Vagina (tissue), 2 donors: Measurements from ENCODE around the gene ANKS4B. TPM values are rescaled to one million over a fixed set of nuclear protein-coding genes. Genes with fewer than 3 reads are reported as not detected.
A peak's percentile ranks its signal among the peaks of the same experiment; 100 is the strongest.

Experiments
- DNase-seq, 2 donors: peaks; one replicate each; pipeline ENCODE4 v3.0.0-alpha.2; 2017; ENCODE audit errors: extremely low spot score in 2 of 2
- H3K27ac ChIP-seq: fragments of 200-600 bp; sonication (generic); one replicate; pipeline ENCODE4 v1.5.1; 2019
- H3K27me3 ChIP-seq: fragments of 200-600 bp; sonication (generic); one replicate; pipeline ENCODE4 v1.5.1; 2019
- H3K36me3 ChIP-seq, 2 donors: fragments of 200-600 bp; sonication (generic); one replicate each; pipeline ENCODE4 v1.5.1; 2017 to 2019
- H3K4me1 ChIP-seq: fragments of 200-600 bp; sonication (generic); one replicate; pipeline ENCODE4 v1.5.1; 2019
- H3K4me3 ChIP-seq, 2 donors: fragments of 200-600 bp; sonication (generic); 1 replicate in 1 of 2; 2 replicates in 1 of 2; pipeline ENCODE4 v1.5.1; 2016 to 2019
- H3K9me3 ChIP-seq: fragments of 200-600 bp; sonication (generic); one replicate; pipeline ENCODE4 v1.5.1; 2019
- POLR2A ChIP-seq, 2 donors: fragments of 450-650 bp; IDR thresholded peaks; one replicate each; pipeline ENCODE4 v1.6.1; 2017; ENCODE audit warnings: antibody characterized with exemption in 2 of 2, mild to moderate bottlenecking in 2 of 2, moderate library complexity in 2 of 2
- POLR2AphosphoS5 ChIP-seq, 2 donors: sonication (generic); formaldehyde crosslinking; IDR thresholded peaks; one replicate each; pipeline ENCODE4 v1.9.0; 2017; ENCODE audit warnings: antibody characterized with exemption in 2 of 2, mild to moderate bottlenecking in 2 of 2, low read depth in 1 of 2; ENCODE audit not compliant: insufficient read depth in 1 of 2
- intact Hi-C: fragments of 100-400 bp; cut with DNase I; formaldehyde crosslinking; loops from one replicate; pipeline ENCODE4 v1.15.1; 2023
- total RNA-seq: library from RNA; depleted of rRNA; stranded (reverse); fragments of >200 nt; gene quantifications from one replicate; pipeline ENCODE4 v1.2.3, GENCODE V29; 2016
- TF ChIP-seq, protein P1 (sequence below), 3 experiments: fragments of 450-650 bp in 2 of 3; fragments of 200-600 bp in 1 of 3; sonication (generic) in 1 of 3; IDR thresholded peaks; one replicate each; pipeline ENCODE4 v1.5.1; 2017 to 2019; ENCODE audit warnings: antibody characterized with exemption in 3 of 3, mild to moderate bottlenecking in 2 of 3, moderate library complexity in 2 of 3

ANKS4B gene
- total RNA-seq, 1 donor from 2014 or later: not detected

DNA sequence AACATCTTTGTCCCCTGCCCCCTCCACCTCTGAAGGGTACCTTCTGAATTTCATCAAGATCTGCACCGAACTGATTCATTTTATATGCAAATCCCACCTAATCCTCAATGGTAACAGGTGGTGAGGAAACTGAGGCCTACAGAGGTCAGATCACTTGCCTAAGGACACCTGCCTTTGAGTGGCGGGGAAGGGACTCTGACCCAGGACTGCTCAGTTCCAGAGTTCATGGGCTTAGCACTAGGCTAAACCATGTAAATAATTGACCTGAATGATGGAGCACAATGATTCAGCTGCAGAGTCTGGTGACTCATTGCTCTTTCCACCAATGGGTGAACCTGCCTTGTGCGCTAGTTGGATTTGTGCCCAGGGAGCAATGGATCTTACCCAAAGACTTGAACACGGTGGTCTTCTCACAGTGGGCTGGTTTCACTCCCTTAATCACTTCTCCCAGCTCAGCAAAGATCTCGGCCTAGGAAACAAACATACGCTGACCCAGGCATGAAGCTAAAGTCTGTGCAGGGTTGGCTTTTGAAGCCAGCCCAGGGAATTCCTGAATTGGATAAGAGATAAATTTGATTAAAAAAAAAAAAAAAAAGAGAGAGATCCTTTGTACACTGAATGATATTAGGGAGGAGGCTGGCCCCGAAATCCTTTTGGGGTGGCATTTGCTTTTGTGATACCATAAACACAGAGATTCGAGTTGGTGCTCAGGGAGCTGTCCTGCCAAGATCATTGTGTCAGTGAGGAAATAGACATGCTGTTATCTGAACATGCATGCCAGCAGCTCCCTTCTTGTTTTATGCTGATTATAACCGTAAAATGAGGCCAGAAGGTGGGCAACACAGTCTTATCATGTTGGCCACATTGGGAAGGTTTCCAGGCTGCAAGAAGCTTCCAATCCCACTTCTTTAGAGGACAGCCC is 27.6 kb downstream of the ANKS4B start:
- Histone ChIP-seq H3K27me3 (no peaks in the 10 kb centered on the region), H3K36me3 (no peaks in the 10 kb centered on the region), H3K27ac (no peak overlapping the region), H3K4me1 (peaks cover 18% of the 10 kb centered on the region), H3K9me3 (no peaks in the 10 kb centered on the region), H3K4me3 (no peak overlapping the region)
- intact Hi-C loops: no loop called here
- TF ChIP-seq, protein P1, sequence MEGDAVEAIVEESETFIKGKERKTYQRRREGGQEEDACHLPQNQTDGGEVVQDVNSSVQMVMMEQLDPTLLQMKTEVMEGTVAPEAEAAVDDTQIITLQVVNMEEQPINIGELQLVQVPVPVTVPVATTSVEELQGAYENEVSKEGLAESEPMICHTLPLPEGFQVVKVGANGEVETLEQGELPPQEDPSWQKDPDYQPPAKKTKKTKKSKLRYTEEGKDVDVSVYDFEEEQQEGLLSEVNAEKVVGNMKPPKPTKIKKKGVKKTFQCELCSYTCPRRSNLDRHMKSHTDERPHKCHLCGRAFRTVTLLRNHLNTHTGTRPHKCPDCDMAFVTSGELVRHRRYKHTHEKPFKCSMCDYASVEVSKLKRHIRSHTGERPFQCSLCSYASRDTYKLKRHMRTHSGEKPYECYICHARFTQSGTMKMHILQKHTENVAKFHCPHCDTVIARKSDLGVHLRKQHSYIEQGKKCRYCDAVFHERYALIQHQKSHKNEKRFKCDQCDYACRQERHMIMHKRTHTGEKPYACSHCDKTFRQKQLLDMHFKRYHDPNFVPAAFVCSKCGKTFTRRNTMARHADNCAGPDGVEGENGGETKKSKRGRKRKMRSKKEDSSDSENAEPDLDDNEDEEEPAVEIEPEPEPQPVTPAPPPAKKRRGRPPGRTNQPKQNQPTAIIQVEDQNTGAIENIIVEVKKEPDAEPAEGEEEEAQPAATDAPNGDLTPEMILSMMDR (IDR thresholded peaks at IDR 0.05): no peak
- no peak for TF ChIP-seq POLR2AphosphoS5 (IDR thresholded peaks at IDR 0.05; ENCODE audit: insufficient read depth in 1 of 2, low read depth in 1 of 2)
- no peak for TF ChIP-seq POLR2A (IDR thresholded peaks at IDR 0.05)
- no peak for DNase-seq

DNA sequence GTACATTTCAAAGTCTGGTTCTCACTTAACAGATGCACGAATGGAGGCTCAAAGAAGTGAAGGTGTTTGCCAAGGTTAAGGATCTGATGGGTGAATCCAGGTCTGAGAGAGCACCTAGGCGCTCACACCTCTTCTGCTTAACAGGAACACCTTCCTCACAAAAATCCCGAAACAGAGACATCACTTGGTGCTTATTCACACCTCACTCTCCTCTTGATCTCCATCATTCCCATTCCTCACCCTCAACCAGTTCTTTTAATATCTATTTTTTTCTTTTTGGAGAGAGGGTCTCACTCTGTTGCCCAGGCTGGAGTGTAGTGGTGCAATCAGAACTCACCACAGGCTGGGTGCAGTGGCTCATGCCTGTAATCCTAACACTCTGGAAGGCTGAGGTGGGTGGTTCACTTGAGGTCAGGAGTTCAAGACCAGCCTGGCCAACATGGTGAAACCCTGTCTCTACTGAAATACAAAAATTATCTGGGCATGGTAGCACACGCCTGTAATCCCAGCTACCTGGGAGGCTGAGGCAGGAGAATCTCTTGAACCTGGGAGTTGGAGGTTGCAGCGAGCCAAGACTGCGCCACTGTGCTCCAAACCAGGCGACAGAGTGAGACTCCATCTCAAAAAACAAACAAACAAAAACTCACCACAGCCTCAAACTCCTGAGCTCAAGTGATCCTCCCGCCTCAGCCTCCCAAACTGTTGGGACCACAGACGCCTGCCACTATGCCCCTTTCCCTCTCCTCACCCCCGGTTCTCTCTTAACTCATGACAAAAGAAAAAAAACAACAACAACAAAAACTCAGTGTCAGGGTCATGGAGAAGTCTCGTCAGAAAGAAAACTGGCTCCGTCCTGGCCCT is 29.5 kb downstream of the ANKS4B start:
- DNase-seq: no peak
- no peaks in the 10 kb centered on the region for H3K9me3 ChIP-seq
- peak overlapping the region; percentile 62 for H3K27ac ChIP-seq
- no peak overlapping the region for H3K4me3 ChIP-seq
- TF ChIP-seq POLR2A (IDR thresholded peaks at IDR 0.05) (no peak), POLR2AphosphoS5 (IDR thresholded peaks at IDR 0.05; ENCODE audit: insufficient read depth in 1 of 2, low read depth in 1 of 2) (no peak)
- TF ChIP-seq, protein P1 (IDR thresholded peaks at IDR 0.05): no peak
- intact Hi-C loops: no loop called here
- H3K27me3 ChIP-seq: no peaks in the 10 kb centered on the region
- H3K36me3 ChIP-seq: no peaks in the 10 kb centered on the region
- peaks cover 18% of the 10 kb centered on the region for H3K4me1 ChIP-seq

DNA sequence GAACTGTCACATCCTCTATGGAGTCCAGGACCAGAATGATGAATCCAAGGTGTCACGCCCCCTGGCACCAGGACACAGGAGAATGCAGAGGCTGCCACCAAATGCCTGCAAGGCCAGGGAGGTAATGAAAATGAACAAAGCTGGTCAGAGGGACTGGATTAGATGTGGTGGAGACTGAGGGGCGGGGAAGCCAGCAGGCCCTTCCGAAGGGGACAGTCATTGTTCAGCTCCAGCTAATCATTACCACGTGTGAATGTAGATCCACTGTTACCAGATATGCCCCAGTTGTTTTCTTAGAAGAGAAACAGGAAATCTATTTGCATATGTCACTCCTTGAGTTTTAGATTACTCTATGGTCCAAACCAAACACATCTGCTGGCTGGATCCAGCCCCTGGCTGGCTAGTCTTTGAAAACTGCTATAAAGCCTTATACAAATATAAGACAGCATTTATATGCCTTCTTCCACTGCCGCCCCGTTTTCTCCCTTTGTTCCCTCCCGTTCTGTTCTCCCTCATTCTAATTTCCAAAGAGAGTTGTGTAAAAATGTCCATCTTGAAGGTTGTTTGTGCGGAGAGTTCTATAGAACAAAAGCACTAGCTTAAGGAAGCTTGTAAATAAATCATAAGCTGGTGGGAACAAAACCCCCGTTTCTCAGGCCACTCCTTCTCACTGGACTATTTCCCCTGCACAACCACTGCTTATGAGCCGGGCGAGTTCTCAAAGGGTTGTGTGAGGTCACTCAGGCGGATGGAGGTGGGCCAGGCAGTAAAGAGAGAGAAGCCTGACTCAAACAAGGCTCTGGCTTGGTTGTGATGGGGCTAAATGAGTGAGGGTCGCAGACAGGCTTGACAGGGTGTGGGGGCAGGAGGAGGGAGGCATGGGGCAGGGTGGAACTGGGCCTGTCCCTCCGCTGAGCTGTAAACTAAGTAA is 30.4 kb downstream of the ANKS4B start:
- Histone ChIP-seq H3K4me3 (no peak overlapping the region), H3K36me3 (no peaks in the 10 kb centered on the region), H3K27me3 (no peaks in the 10 kb centered on the region), H3K9me3 (no peaks in the 10 kb centered on the region), H3K4me1 (peaks cover 18% of the 10 kb centered on the region), H3K27ac (peak overlapping the region; percentile 62)
- intact Hi-C loops: no loop called here
- peak in 1 of 2 donors; percentile 91 for DNase-seq
- no peak for TF ChIP-seq POLR2AphosphoS5 (IDR thresholded peaks at IDR 0.05; ENCODE audit: insufficient read depth in 1 of 2, low read depth in 1 of 2)
- no peak for TF ChIP-seq POLR2A (IDR thresholded peaks at IDR 0.05)
- TF ChIP-seq, protein P1 (IDR thresholded peaks at IDR 0.05): no peak

GRCh38 chr16:21264571-21265036 is 31.1 kb downstream of the ANKS4B start:
- no peaks in the 10 kb centered on the region for H3K27me3 ChIP-seq
- H3K9me3 ChIP-seq: no peaks in the 10 kb centered on the region
- peak overlapping the region; percentile 62 for H3K27ac ChIP-seq
- TF ChIP-seq POLR2A (IDR thresholded peaks at IDR 0.05) (no peak), POLR2AphosphoS5 (IDR thresholded peaks at IDR 0.05; ENCODE audit: insufficient read depth in 1 of 2, low read depth in 1 of 2) (no peak)
- TF ChIP-seq, protein P1 (IDR thresholded peaks at IDR 0.05): no peak
- DNase-seq: peak in 1 of 2 donors; percentile 87
- intact Hi-C loops: no loop called here
- H3K4me3 ChIP-seq: no peak overlapping the region
- peaks cover 18% of the 10 kb centered on the region for H3K4me1 ChIP-seq
- H3K36me3 ChIP-seq: no peaks in the 10 kb centered on the region
